ENCODE measurements around the gene NOC2L. TPM values are rescaled to one million over a fixed set of nuclear protein-coding genes. Genes with fewer than 3 reads are reported as not detected.
A peak's percentile ranks its signal among the peaks of the same experiment; 100 is the strongest.

NOC2L gene
- total RNA-seq, 1 experiment from 2014 or later: 93.4 TPM

DNA sequence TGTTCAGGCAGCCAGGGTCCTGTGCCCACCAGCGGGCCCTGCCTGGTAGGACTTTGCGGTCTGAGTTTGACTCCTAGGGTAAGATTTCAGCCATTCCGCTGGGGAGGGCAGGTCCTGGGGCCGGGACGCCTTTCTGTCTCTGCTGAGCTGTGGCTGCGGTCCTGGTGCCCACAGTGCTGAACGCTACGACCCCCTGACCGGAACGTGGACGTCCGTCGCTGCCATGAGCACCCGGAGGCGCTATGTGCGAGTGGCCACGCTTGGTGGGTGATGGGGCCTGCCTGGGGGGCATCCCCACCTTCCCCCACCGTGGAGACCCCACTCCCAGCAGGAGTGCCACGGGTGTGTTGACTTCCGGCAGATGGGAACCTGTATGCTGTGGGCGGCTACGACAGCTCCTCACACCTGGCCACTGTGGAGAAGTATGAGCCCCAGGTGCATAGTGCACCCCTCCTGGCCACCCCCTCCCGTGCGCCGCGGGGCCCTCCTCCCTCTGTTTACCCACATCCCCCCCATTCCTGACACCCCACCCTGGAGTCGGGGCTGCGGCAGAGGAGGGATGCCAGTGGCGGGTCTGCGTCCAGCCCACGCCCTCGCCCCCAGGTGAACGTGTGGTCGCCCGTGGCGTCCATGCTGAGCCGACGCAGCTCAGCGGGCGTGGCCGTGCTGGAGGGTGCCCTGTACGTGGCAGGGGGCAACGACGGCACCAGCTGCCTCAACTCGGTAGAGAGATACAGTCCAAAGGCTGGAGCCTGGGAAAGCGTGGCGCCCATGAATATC, 4.9 kb upstream of the NOC2L start:
- CTCF ChIA-PET: no interaction called here
- no TSS peak for BruUV-seq (replicated peaks)
- DNase-seq: no peak
- H3K4me1 ChIP-seq: peaks cover 6% of the 10 kb centered on the region
- no peak overlapping the region for H3K27ac Mint-ChIP-seq (ENCODE audit: unreplicated experiment)
- no peaks in the 10 kb centered on the region for H3K9me3 Mint-ChIP-seq (ENCODE audit: unreplicated experiment)
- POLR2A ChIA-PET: no interaction called here
- TF ChIP-seq, protein P1, sequence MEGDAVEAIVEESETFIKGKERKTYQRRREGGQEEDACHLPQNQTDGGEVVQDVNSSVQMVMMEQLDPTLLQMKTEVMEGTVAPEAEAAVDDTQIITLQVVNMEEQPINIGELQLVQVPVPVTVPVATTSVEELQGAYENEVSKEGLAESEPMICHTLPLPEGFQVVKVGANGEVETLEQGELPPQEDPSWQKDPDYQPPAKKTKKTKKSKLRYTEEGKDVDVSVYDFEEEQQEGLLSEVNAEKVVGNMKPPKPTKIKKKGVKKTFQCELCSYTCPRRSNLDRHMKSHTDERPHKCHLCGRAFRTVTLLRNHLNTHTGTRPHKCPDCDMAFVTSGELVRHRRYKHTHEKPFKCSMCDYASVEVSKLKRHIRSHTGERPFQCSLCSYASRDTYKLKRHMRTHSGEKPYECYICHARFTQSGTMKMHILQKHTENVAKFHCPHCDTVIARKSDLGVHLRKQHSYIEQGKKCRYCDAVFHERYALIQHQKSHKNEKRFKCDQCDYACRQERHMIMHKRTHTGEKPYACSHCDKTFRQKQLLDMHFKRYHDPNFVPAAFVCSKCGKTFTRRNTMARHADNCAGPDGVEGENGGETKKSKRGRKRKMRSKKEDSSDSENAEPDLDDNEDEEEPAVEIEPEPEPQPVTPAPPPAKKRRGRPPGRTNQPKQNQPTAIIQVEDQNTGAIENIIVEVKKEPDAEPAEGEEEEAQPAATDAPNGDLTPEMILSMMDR (IDR thresholded peaks at IDR 0.05; ENCODE audit: insufficient read depth in 1 of 2, low read depth in 1 of 2, low read length in 1 of 2, severe bottlenecking in 1 of 2, unreplicated experiment in 1 of 2): no peak
- H3K4me3 ChIP-seq (ENCODE audit: low read depth, low read length): no peak overlapping the region
- no peak overlapping the region for H3K4me3 Mint-ChIP-seq (ENCODE audit: unreplicated experiment)
- H3K36me3 Mint-ChIP-seq (ENCODE audit: insufficient read depth, unreplicated experiment): peaks cover 13% of the 10 kb centered on the region
- H3K27me3 ChIP-seq (replicated peaks; ENCODE audit: control insufficient read depth, insufficient read depth, low read length): no peaks in the 10 kb centered on the region
- H3K27me3 Mint-ChIP-seq (ENCODE audit: insufficient read depth, unreplicated experiment): no peaks in the 10 kb centered on the region
- no peaks in the 10 kb centered on the region for H3K9me3 ChIP-seq
- H3K36me3 ChIP-seq (ENCODE audit: control insufficient read depth, insufficient read depth, low read length): no peaks in the 10 kb centered on the region
- H3K4me1 Mint-ChIP-seq (ENCODE audit: low read depth, unreplicated experiment): no peaks in the 10 kb centered on the region
- intact Hi-C loops (cut with micrococcal nuclease; ENCODE audit: unreplicated experiment): no loop called here

DNA sequence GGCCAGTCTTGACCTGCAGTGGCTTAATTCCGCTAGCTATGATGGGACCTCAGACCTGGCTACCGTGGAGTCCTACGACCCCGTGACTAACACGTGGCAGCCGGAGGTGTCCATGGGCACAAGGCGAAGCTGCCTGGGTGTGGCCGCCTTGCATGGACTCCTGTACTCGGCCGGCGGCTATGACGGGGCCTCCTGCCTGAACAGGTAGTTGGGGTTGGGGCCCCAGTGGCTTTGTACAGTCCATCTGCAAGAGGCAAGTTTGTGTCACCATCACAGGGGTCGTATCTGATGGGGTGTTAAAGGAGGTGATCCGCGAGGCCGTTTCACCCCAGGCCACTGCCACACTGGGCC, 4.2 kb upstream of the NOC2L start:
- H3K27ac Mint-ChIP-seq (ENCODE audit: unreplicated experiment): no peak overlapping the region
- no peak for DNase-seq
- peaks cover 5% of the 10 kb centered on the region for H3K4me1 Mint-ChIP-seq (ENCODE audit: low read depth, unreplicated experiment)
- no peaks in the 10 kb centered on the region for H3K27me3 Mint-ChIP-seq (ENCODE audit: insufficient read depth, unreplicated experiment)
- Histone ChIP-seq H3K4me1 (peaks cover 6% of the 10 kb centered on the region), H3K4me3 (ENCODE audit: low read depth, low read length) (no peak overlapping the region), H3K9me3 (no peaks in the 10 kb centered on the region), H3K36me3 (ENCODE audit: control insufficient read depth, insufficient read depth, low read length) (no peaks in the 10 kb centered on the region), H3K27me3 (replicated peaks; ENCODE audit: control insufficient read depth, insufficient read depth, low read length) (no peaks in the 10 kb centered on the region)
- no peaks in the 10 kb centered on the region for H3K9me3 Mint-ChIP-seq (ENCODE audit: unreplicated experiment)
- ChIA-PET POLR2A (no interaction called here), CTCF (no interaction called here)
- intact Hi-C loops (cut with micrococcal nuclease; ENCODE audit: unreplicated experiment): no loop called here
- no peak overlapping the region for H3K4me3 Mint-ChIP-seq (ENCODE audit: unreplicated experiment)
- no TSS peak for BruUV-seq (replicated peaks)
- TF ChIP-seq, protein P1 (IDR thresholded peaks at IDR 0.05; ENCODE audit: insufficient read depth in 1 of 2, low read depth in 1 of 2, low read length in 1 of 2, severe bottlenecking in 1 of 2, unreplicated experiment in 1 of 2): no peak
- peaks cover 18% of the 10 kb centered on the region for H3K36me3 Mint-ChIP-seq (ENCODE audit: insufficient read depth, unreplicated experiment)

DNA sequence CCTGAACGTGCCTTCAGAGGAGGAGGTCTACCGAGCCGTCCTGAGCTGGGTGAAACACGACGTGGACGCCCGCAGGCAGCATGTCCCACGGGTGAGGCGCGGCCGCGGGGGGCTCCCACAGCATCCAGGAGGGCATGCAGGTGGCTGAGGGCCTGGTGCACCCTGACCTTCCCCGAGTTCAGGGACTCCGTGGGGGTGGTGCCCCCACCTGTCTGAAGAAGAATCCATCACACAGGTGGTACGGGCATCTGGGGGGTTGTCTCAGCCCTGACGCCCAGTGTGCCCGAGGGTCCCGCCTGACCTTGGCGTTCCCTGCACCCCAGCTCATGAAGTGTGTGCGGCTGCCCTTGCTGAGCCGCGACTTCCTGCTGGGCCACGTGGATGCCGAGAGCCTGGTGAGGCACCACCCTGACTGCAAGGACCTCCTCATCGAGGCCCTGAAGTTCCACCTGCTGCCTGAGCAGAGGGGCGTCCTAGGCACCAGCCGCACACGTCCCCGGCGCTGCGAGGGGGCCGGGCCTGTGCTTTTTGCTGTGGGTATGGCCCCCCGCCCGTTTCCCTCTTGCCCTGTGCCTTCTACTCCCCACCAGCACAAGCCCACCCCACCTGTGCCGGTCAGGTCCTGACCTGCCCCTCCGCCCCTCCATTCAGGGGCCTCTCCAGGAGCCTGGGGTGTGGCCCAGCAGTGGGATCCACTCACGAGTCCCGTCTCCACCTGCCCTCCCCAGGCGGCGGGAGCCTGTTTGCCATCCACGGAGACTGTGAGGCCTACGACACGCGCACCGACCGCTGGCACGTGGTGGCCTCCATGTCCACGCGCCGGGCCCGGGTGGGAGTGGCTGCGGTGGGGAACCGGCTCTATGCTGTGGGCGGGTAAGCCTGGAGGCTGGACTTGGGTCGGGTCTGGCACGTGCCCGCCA, 3.6 kb upstream of the NOC2L start:
- Mint-ChIP-seq H3K36me3 (ENCODE audit: insufficient read depth, unreplicated experiment) (peaks cover 25% of the 10 kb centered on the region), H3K4me1 (ENCODE audit: low read depth, unreplicated experiment) (peaks cover 11% of the 10 kb centered on the region), H3K4me3 (ENCODE audit: unreplicated experiment) (peak overlapping the region; percentile 35), H3K27me3 (ENCODE audit: insufficient read depth, unreplicated experiment) (no peaks in the 10 kb centered on the region), H3K9me3 (ENCODE audit: unreplicated experiment) (no peaks in the 10 kb centered on the region), H3K27ac (ENCODE audit: unreplicated experiment) (no peak overlapping the region)
- Histone ChIP-seq H3K4me1 (peaks cover 6% of the 10 kb centered on the region), H3K27me3 (replicated peaks; ENCODE audit: control insufficient read depth, insufficient read depth, low read length) (no peaks in the 10 kb centered on the region), H3K4me3 (ENCODE audit: low read depth, low read length) (no peak overlapping the region), H3K36me3 (ENCODE audit: control insufficient read depth, insufficient read depth, low read length) (no peaks in the 10 kb centered on the region), H3K9me3 (no peaks in the 10 kb centered on the region)
- DNase-seq: no peak
- ChIA-PET POLR2A (no interaction called here), CTCF (no interaction called here)
- TF ChIP-seq, protein P1 (IDR thresholded peaks at IDR 0.05; ENCODE audit: insufficient read depth in 1 of 2, low read depth in 1 of 2, low read length in 1 of 2, severe bottlenecking in 1 of 2, unreplicated experiment in 1 of 2): no peak
- intact Hi-C loops (cut with micrococcal nuclease; ENCODE audit: unreplicated experiment): no loop called here
- no TSS peak for BruUV-seq (replicated peaks)
